Sigmoid colon (tissue), 7 donors: Measurements from ENCODE around the gene APCDD1. TPM values are rescaled to one million over a fixed set of nuclear protein-coding genes. Genes with fewer than 3 reads are reported as not detected.

ENCODE experiments used
- DNase-seq: peaks from one replicate; pipeline ENCODE4 v3.0.0-alpha.2; 2019
- H3K27ac ChIP-seq, 4 donors: fragments of 200-600 bp; sonication (generic); one replicate each; pipeline ENCODE4 v1.5.1; 2016 to 2019; ENCODE audit warnings: mild to moderate bottlenecking in 1 of 4
- H3K27me3 ChIP-seq, 3 donors: fragments of 200-600 bp; sonication (generic); one replicate each; pipeline ENCODE4 v1.5.1; 2019; ENCODE audit warnings: mild to moderate bottlenecking in 1 of 3
- H3K36me3 ChIP-seq, 4 donors: fragments of 200-600 bp; sonication (generic); one replicate each; pipeline ENCODE4 v1.5.1; 2016 to 2019
- H3K4me1 ChIP-seq, 4 donors: fragments of 200-600 bp; sonication (generic); one replicate each; pipeline ENCODE4 v1.5.1; 2017 to 2019
- H3K4me3 ChIP-seq, 4 donors: fragments of 200-600 bp; sonication (generic); one replicate each; pipeline ENCODE4 v1.5.1; 2017 to 2019; ENCODE audit warnings: mild to moderate bottlenecking in 2 of 4, moderate library complexity in 1 of 4
- H3K9me3 ChIP-seq, 4 donors: fragments of 200-600 bp in 3 of 4; sonication (generic) in 3 of 4; one replicate each; pipeline versions ENCODE4 v1.5.1 to v1.6.1; 2013 to 2019
- CTCF ChIP-seq, 4 experiments: fragments of 450-650 bp in 3 of 4; fragments of 200-600 bp in 1 of 4; IDR thresholded peaks; one replicate each; pipeline ENCODE4 v1.5.1; 2016 to 2019; ENCODE audit warnings: antibody characterized with exemption in 4 of 4, mild to moderate bottlenecking in 3 of 4, moderate library complexity in 2 of 4
- EP300 ChIP-seq, 4 donors: sonication (generic); formaldehyde crosslinking; IDR thresholded peaks; one replicate each; pipeline ENCODE4 v1.6.1; 2017; ENCODE audit warnings: antibody characterized with exemption in 4 of 4
- POLR2A ChIP-seq, 2 donors: fragments of 450-650 bp; IDR thresholded peaks; one replicate each; pipeline ENCODE4 v1.6.1; 2016; ENCODE audit warnings: antibody characterized with exemption in 2 of 2, mild to moderate bottlenecking in 2 of 2, moderate library complexity in 2 of 2
- POLR2AphosphoS5 ChIP-seq, 4 donors: sonication (generic); formaldehyde crosslinking; IDR thresholded peaks; one replicate each; pipeline ENCODE4 v1.6.1; 2017; ENCODE audit warnings: antibody characterized with exemption in 4 of 4
- WGBS, 2 donors: extraction: QIAGEN DNeasy Blood & Tissue Kit; methylation state at CpG; one replicate each; pipeline ENCODE4 v1.1.7; 2013; 5-methylcytosine and 5-hydroxymethylcytosine counted together
- intact Hi-C: fragments of 100-400 bp; cut with DNase I; formaldehyde crosslinking; loops from one replicate; pipeline ENCODE4 v1.15.1; 2023
- polyA plus RNA-seq, 3 donors: library from polyadenylated mRNA; stranded (reverse); fragments of 200-250 nt; gene quantifications; one replicate each; pipeline ENCODE4 v1.2.3, GENCODE V29; 2013
- total RNA-seq, 4 donors: library from RNA; depleted of rRNA; stranded (reverse); fragments of >200 nt; gene quantifications; one replicate each; pipeline ENCODE4 v1.1.0, GENCODE V29; 2016
- donor health status: healthy with polysubstance abuse.
- donor health status: Bipolar disorder and iron deficiency.
- donor health status: healthy.

APCDD1 gene
- total and polyA plus RNA-seq, 7 donors, result 2.8 to 42.1 (median 12.9) TPM

GRCh38 chr18:10490401-10491165 is 36.1 kb downstream of the APCDD1 start:
- Histone ChIP-seq H3K36me3 (peaks cover 0 to 7% (median 0%) of the 10 kb centered on the region in 4 donors), H3K9me3 (no peaks in the 10 kb centered on the region), H3K4me1 (peaks cover 0 to 23% (median 15%) of the 10 kb centered on the region in 4 donors), H3K4me3 (no peak overlapping the region), H3K27me3 (no peaks in the 10 kb centered on the region), H3K27ac (no peak overlapping the region)
- no peak for DNase-seq
- intact Hi-C loops, result no loop called here
- 59 to 60% methylated on average over 14 of the region's 14 CpGs for WGBS, 2 donors
- no peak for TF ChIP-seq CTCF (IDR thresholded peaks at IDR 0.05)
- TF ChIP-seq EP300 (IDR thresholded peaks at IDR 0.05), result no peak
- TF ChIP-seq POLR2A (IDR thresholded peaks at IDR 0.05), result no peak
- TF ChIP-seq POLR2AphosphoS5 (IDR thresholded peaks at IDR 0.05), result no peak

- intact Hi-C loops, result no loop called here
- no peak overlapping the region for H3K27ac ChIP-seq
- no peaks in the 10 kb centered on the region for H3K36me3 ChIP-seq
- H3K4me3 ChIP-seq, result no peak overlapping the region
- WGBS, 2 donors, result 82 to 85% methylated on average over 2 of the region's 2 CpGs
- no peaks in the 10 kb centered on the region for H3K27me3 ChIP-seq
- H3K4me1 ChIP-seq, result no peaks in the 10 kb centered on the region
- no peaks in the 10 kb centered on the region for H3K9me3 ChIP-seq
- DNase-seq, result no peak
- no peak for TF ChIP-seq POLR2A (IDR thresholded peaks at IDR 0.05)
- no peak for TF ChIP-seq CTCF (IDR thresholded peaks at IDR 0.05)
- TF ChIP-seq POLR2AphosphoS5 (IDR thresholded peaks at IDR 0.05), result no peak
- TF ChIP-seq EP300 (IDR thresholded peaks at IDR 0.05), result no peak
Measured at GRCh38 chr18:10495936-10496335, 41.5 kb downstream of the APCDD1 start.

- Histone ChIP-seq H3K36me3 (no peaks in the 10 kb centered on the region), H3K9me3 (no peaks in the 10 kb centered on the region), H3K27ac (no peak overlapping the region), H3K4me1 (no peaks in the 10 kb centered on the region), H3K4me3 (no peak overlapping the region), H3K27me3 (no peaks in the 10 kb centered on the region)
- intact Hi-C loops, result no loop called here
- TF ChIP-seq EP300 (IDR thresholded peaks at IDR 0.05) (no peak), CTCF (IDR thresholded peaks at IDR 0.05) (no peak), POLR2A (IDR thresholded peaks at IDR 0.05) (no peak), POLR2AphosphoS5 (IDR thresholded peaks at IDR 0.05) (no peak)
- no peak for DNase-seq
Measured at GRCh38 chr18:10497206-10497749, 42.8 kb downstream of the APCDD1 start.

- Histone ChIP-seq H3K27me3 (no peaks in the 10 kb centered on the region), H3K27ac (no peak overlapping the region), H3K4me1 (no peaks in the 10 kb centered on the region), H3K4me3 (no peak overlapping the region), H3K36me3 (no peaks in the 10 kb centered on the region), H3K9me3 (no peaks in the 10 kb centered on the region)
- no peak for DNase-seq
- TF ChIP-seq CTCF (IDR thresholded peaks at IDR 0.05), result no peak
- no peak for TF ChIP-seq POLR2A (IDR thresholded peaks at IDR 0.05)
- TF ChIP-seq EP300 (IDR thresholded peaks at IDR 0.05), result no peak
- TF ChIP-seq POLR2AphosphoS5 (IDR thresholded peaks at IDR 0.05), result no peak
- WGBS, 2 donors, result 58 to 81% methylated on average over 6 of the region's 6 CpGs
- intact Hi-C loops, result no loop called here
Measured at GRCh38 chr18:10499230-10499629, 44.8 kb downstream of the APCDD1 start.
